Mucosa of descending colon (tissue), 3 donors: ENCODE measurements around the gene MPHOSPH10. TPM values are rescaled to one million over a fixed set of nuclear protein-coding genes. Genes with fewer than 3 reads are reported as not detected.
"Not testable (repeated sequence)": the region's sequence is repeated elsewhere in the genome, so short reads cannot be mapped to it uniquely, and the experiment has no call there.

Experiments
- ATAC-seq: fragments of 200-7000 bp; cut with Tn5 transposase; one replicate; pipeline ENCODE4 v1.9.1; 2020; ENCODE audit warnings: mild to moderate bottlenecking, moderate library complexity
- DNase-seq, 3 donors: peaks; one replicate each; pipeline ENCODE4 v3.0.0-alpha.2; 2020
- H3K36me3 ChIP-seq: fragments of 200-600 bp; one replicate; pipeline ENCODE4 v1.8.0; 2021; ENCODE audit warnings: low read depth, mild to moderate bottlenecking
- H3K4me1 ChIP-seq: fragments of 200-600 bp; one replicate; pipeline ENCODE4 v1.8.0; 2021; ENCODE audit warnings: low read depth, mild to moderate bottlenecking
- H3K4me3 ChIP-seq: fragments of 200-600 bp; one replicate; pipeline ENCODE4 v1.8.0; 2021; ENCODE audit warnings: mild to moderate bottlenecking
- H3K9me3 ChIP-seq: fragments of 200-600 bp; one replicate; pipeline ENCODE4 v1.8.0; 2021; ENCODE audit warnings: mild to moderate bottlenecking
- intact Hi-C, 2 donors: fragments of 100-400 bp; cut with DNase I in 1 of 2; cut with micrococcal nuclease in 1 of 2; formaldehyde crosslinking; loops; one replicate each; pipeline versions ENCODE4 v1.11.0 to v1.11.1; 2022; cut with DNase I, micrococcal nuclease
- total RNA-seq, 3 donors: library from RNA; stranded (reverse); fragmentation: NEBNext Ultra II Directional in 2 of 3; extraction: Animal tissue kit (Norgen Biotek cat#: 25700) in 2 of 3; gene quantifications; one replicate each; pipeline versions ENCODE4 v1.2.1 to v1.2.4, GENCODE V29; 2021 to 2023
- TF ChIP-seq, protein P1 (sequence below): fragments of 200-600 bp; IDR thresholded peaks from one replicate; pipeline ENCODE4 v1.8.0; 2022; ENCODE audit warnings: antibody characterized with exemption, mild to moderate bottlenecking
- donor health status: DM: no; HTN: no; CAD: no; lungs with moderate emphysema.
- donor health status: DM: no; HTN: no; CAD: no.
- donor health status: DM: no; HTN: yes; CAD: no.

Gene MPHOSPH10
- total RNA-seq, 3 donors from 2014 or later: 20.6 to 26.1 (median 21.3) TPM

DNA sequence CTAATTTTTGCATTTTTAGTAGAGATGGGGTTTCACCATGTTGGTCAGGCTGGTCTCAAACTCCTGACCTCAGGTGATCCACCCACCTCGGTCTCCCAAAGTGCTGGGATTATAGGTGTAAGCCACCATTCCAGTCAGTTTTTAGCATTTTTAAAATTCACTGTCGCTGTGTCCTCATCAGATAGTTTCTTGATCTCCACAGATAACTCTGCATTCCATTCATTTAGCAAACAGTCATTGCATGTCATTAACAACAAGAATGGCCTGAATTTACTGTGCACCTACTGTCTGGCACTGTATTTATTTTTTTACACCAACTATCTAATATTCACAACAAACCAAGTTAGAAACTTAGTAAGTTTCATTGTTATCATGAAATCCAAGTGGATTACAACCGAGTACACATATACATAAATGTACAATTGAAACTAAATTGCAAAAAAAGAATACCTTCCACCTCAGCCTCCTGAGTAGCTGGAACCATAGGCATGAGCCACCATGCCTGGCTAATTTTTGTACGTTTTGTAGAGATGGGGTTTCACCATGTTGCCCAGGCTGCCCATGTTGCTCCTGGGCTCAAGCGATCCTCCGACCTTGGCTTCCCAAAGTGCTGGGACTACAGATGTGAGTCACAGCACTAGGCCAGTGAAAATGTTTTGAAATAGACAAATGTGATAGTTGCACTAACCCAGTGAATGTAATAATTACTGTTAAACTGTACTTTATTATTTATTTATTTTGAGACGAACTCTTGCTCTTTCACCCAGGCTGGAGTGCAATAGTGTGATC is 4.7 kb upstream of the MPHOSPH10 start:
- peaks cover 6% of the 10 kb centered on the region for H3K4me1 ChIP-seq
- TF ChIP-seq, protein P1, sequence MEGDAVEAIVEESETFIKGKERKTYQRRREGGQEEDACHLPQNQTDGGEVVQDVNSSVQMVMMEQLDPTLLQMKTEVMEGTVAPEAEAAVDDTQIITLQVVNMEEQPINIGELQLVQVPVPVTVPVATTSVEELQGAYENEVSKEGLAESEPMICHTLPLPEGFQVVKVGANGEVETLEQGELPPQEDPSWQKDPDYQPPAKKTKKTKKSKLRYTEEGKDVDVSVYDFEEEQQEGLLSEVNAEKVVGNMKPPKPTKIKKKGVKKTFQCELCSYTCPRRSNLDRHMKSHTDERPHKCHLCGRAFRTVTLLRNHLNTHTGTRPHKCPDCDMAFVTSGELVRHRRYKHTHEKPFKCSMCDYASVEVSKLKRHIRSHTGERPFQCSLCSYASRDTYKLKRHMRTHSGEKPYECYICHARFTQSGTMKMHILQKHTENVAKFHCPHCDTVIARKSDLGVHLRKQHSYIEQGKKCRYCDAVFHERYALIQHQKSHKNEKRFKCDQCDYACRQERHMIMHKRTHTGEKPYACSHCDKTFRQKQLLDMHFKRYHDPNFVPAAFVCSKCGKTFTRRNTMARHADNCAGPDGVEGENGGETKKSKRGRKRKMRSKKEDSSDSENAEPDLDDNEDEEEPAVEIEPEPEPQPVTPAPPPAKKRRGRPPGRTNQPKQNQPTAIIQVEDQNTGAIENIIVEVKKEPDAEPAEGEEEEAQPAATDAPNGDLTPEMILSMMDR: no peak

GRCh38 chr2:71126957-71127356 is 3.5 kb upstream of the MPHOSPH10 start:
- Histone ChIP-seq H3K9me3 (no peaks in the 10 kb centered on the region), H3K4me1 (peaks cover 16% of the 10 kb centered on the region), H3K36me3 (no peaks in the 10 kb centered on the region), H3K4me3 (no peak overlapping the region)
- TF ChIP-seq, protein P1: no peak
- intact Hi-C loops: no loop called here
- DNase-seq (no peak), ATAC-seq (no peak)

More for the DNA sequence above, 4.7 kb upstream of the MPHOSPH10 start:
- Histone ChIP-seq H3K4me3 (no peak overlapping the region), H3K9me3 (no peaks in the 10 kb centered on the region), H3K36me3 (no peaks in the 10 kb centered on the region)
- intact Hi-C loops: no loop called here
- DNase-seq (no peak), ATAC-seq (no peak)

GRCh38 chr2:71129114-71129901 is 1.1 kb upstream of the MPHOSPH10 start:
- Histone ChIP-seq H3K4me1 (peaks cover 23% of the 10 kb centered on the region), H3K9me3 (no peaks in the 10 kb centered on the region), H3K4me3 (peak overlapping the region; percentile 93), H3K36me3 (no peaks in the 10 kb centered on the region)
- TF ChIP-seq, protein P1: no peak
- intact Hi-C loops: no loop called here
- no peak for ATAC-seq
- no peak for DNase-seq

- Histone ChIP-seq H3K9me3 (no peaks in the 10 kb centered on the region), H3K4me3 (peak overlapping the region; percentile 93), H3K4me1 (peaks cover 23% of the 10 kb centered on the region), H3K36me3 (no peaks in the 10 kb centered on the region)
- no peak for DNase-seq
- TF ChIP-seq, protein P1: no peak
- peak; percentile 74 for ATAC-seq
- intact Hi-C loops: no loop called here
These were observed 607 bp upstream of the MPHOSPH10 start for GRCh38 chr2:71129902-71130151.

DNA sequence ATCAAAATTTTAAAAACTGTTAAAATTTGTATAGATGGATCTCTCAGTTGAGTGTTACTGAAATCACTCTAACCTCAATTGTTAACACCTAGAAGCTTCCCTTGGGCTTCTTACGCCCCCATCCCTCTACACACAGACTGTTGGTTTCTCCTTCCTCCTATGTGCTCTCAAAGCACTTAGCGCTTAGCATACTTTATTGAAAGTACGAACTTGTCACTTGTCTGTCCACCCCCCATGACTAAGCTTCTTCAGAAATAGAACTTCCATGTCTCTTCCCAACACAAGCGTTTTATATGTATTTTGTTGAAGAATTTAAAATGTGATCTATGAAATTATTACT is 441 bp downstream of the MPHOSPH10 start:
- no peak for ATAC-seq
- TF ChIP-seq, protein P1: no peak
- intact Hi-C loops: no loop called here
- peaks cover 23% of the 10 kb centered on the region for H3K4me1 ChIP-seq
- peak overlapping the region; percentile 93 for H3K4me3 ChIP-seq
- no peaks in the 10 kb centered on the region for H3K36me3 ChIP-seq
- no peaks in the 10 kb centered on the region for H3K9me3 ChIP-seq
- DNase-seq: no peak

- intact Hi-C loops, H3K4me3 ChIP-seq, ATAC-seq, DNase-seq, H3K36me3 ChIP-seq, H3K9me3 ChIP-seq: not testable (repeated sequence)
- peaks cover 23% of the 10 kb centered on the region for H3K4me1 ChIP-seq
These were observed 1.1 kb downstream of the MPHOSPH10 start for GRCh38 chr2:71131387-71132166.
